ENCODE measurements around the gene PLCB3.

The PLCB3 gene

GRCh38 chr11:64249563-64250414, 1.5 kb upstream of the PLCB3 start:
- DNase-seq (ENCODE audit: low read depth in 2 of 2): no peak

- no peak for DNase-seq (ENCODE audit: low read depth in 2 of 2)
These were observed 815 bp upstream of the PLCB3 start for GRCh38 chr11:64250415-64251015.

- no peak for DNase-seq (ENCODE audit: low read depth in 2 of 2)
These were observed 348 bp downstream of the PLCB3 start for GRCh38 chr11:64251753-64252002.

- DNase-seq (ENCODE audit: low read depth in 2 of 2): no peak
These were observed 908 bp downstream of the PLCB3 start for GRCh38 chr11:64252003-64252872.

- DNase-seq (ENCODE audit: low read depth in 2 of 2): no peak
These were observed 1.7 kb downstream of the PLCB3 start for GRCh38 chr11:64253043-64253442.

GRCh38 chr11:64253481-64253880, 2.2 kb downstream of the PLCB3 start:
- no peak for DNase-seq (ENCODE audit: low read depth in 2 of 2)

GRCh38 chr11:64254326-64254725, 3.0 kb downstream of the PLCB3 start:
- DNase-seq (ENCODE audit: low read depth in 2 of 2): no peak

GRCh38 chr11:64255135-64256128, 4.1 kb downstream of the PLCB3 start:
- no peak for DNase-seq (ENCODE audit: low read depth in 2 of 2)

- DNase-seq (ENCODE audit: low read depth in 2 of 2): no peak
These were observed 5.0 kb downstream of the PLCB3 start for GRCh38 chr11:64256300-64256699.

GRCh38 chr11:64258356-64258755, 7.0 kb downstream of the PLCB3 start:
- no peak for DNase-seq (ENCODE audit: low read depth in 2 of 2)

GRCh38 chr11:64258946-64259532, 7.7 kb downstream of the PLCB3 start:
- no peak for DNase-seq (ENCODE audit: low read depth in 2 of 2)

GRCh38 chr11:64259533-64260067, 8.3 kb downstream of the PLCB3 start:
- DNase-seq (ENCODE audit: low read depth in 2 of 2): no peak

- DNase-seq (ENCODE audit: low read depth in 2 of 2): no peak
These were observed 8.9 kb downstream of the PLCB3 start for GRCh38 chr11:64260147-64260708.

- DNase-seq (ENCODE audit: low read depth in 2 of 2): no peak
These were observed 10.3 kb downstream of the PLCB3 start for GRCh38 chr11:64261556-64262080.

- no peak for DNase-seq (ENCODE audit: low read depth in 2 of 2)
These were observed 11.1 kb downstream of the PLCB3 start for GRCh38 chr11:64262271-64263002.

GRCh38 chr11:64263021-64263946, 12.0 kb downstream of the PLCB3 start:
- DNase-seq (ENCODE audit: low read depth in 2 of 2): no peak

- no peak for DNase-seq (ENCODE audit: low read depth in 2 of 2)
These were observed 12.6 kb downstream of the PLCB3 start for GRCh38 chr11:64263947-64264317.

- no peak for DNase-seq (ENCODE audit: low read depth in 2 of 2)
These were observed 13.1 kb downstream of the PLCB3 start for GRCh38 chr11:64264371-64264852.

All from stimulated activated CD4-positive, alpha-beta T cell treated with anti-CD3 and anti-CD28 coated beads, Interleukin-4, amount 100 ng/mL, for 48 hours (primary cell).